Naive thymus-derived CD4-positive, alpha-beta T cell (primary cell): ENCODE results near the gene LKAAEAR1. TPM values are rescaled to one million over a fixed set of nuclear protein-coding genes. Genes with fewer than 3 reads are reported as not detected.

Source experiments
- ATAC-seq: fragments of 150-1000 bp; cut with Tn5 transposase; 2 replicates; pipeline ENCODE4 v1.10.0; 2021; ENCODE audit warnings: mild to moderate bottlenecking, moderate library complexity
- CTCF ChIA-PET: fragments of 350-600 bp; sonication (Branson Sonifier 250); formaldehyde crosslinking; loops from one replicate; lab custom pipeline; 2021; ENCODE audit warnings: antibody characterized with exemption; lab: Charles Lee
- POLR2A ChIA-PET: fragments of 350-600 bp; sonication (Branson Sonifier 250); formaldehyde crosslinking; loops from one replicate; lab custom pipeline; 2021; ENCODE audit warnings: antibody characterized with exemption, inconsistent platforms; lab: Charles Lee
- DNase-seq, 9 donors: peaks; one replicate each; pipeline versions ENCODE4 v3.0.0 to v3.0.0-alpha.2; 2020 to 2022; ENCODE audit warnings: mixed read lengths in 1 of 9
- H3K27ac ChIP-seq: one replicate; pipeline ENCODE4 v1.7.0; 2013; ENCODE audit warnings: mild to moderate bottlenecking, low read depth, low read length, moderate library complexity
- H3K27me3 ChIP-seq, 2 donors: one replicate each; pipeline ENCODE4 v1.7.0; 2013; ENCODE audit warnings: low read length in 2 of 2, mild to moderate bottlenecking in 2 of 2, moderate library complexity in 2 of 2; ENCODE audit not compliant: control insufficient read depth in 2 of 2, insufficient read depth in 2 of 2
- H3K36me3 ChIP-seq, 3 experiments: 1 replicate in 2 of 3; 2 replicates in 1 of 3; pipeline ENCODE4 v1.7.0; 2013; ENCODE audit warnings: low read length in 3 of 3, mild to moderate bottlenecking in 3 of 3, moderate library complexity in 1 of 3; ENCODE audit not compliant: insufficient read depth in 3 of 3, control insufficient read depth in 2 of 3
- H3K4me1 ChIP-seq, 2 donors: one replicate each; pipeline ENCODE4 v1.7.0; 2013; ENCODE audit warnings: low read length in 2 of 2, mild to moderate bottlenecking in 2 of 2, moderate library complexity in 1 of 2; ENCODE audit not compliant: control insufficient read depth in 2 of 2, insufficient read depth in 2 of 2
- H3K4me3 ChIP-seq: 2 replicates; pipeline ENCODE4 v1.7.0; 2013; ENCODE audit warnings: mild to moderate bottlenecking, low read length
- H3K9me3 ChIP-seq, 3 experiments: 1 replicate in 2 of 3; 2 replicates in 1 of 3; pipeline ENCODE4 v1.7.0; 2013; ENCODE audit warnings: low read length in 3 of 3; ENCODE audit not compliant: control insufficient read depth in 2 of 3
- H3K27ac Mint-ChIP-seq, 9 donors: one replicate each; pipeline ENCODE4 v1.8.0; 2020 to 2022; ENCODE audit warnings: mixed read lengths in 9 of 9, mild to moderate bottlenecking in 8 of 9, moderate library complexity in 5 of 9, inconsistent platforms in 2 of 9
- H3K27me3 Mint-ChIP-seq, 5 donors: one replicate each; pipeline ENCODE4 v1.8.0; 2021 to 2022; ENCODE audit warnings: mixed read lengths in 5 of 5, mild to moderate bottlenecking in 1 of 5
- H3K36me3 Mint-ChIP-seq, 5 donors: one replicate each; pipeline ENCODE4 v1.8.0; 2020 to 2022; ENCODE audit warnings: mixed read lengths in 5 of 5, mild to moderate bottlenecking in 3 of 5, inconsistent platforms in 1 of 5
- H3K4me1 Mint-ChIP-seq, 7 donors: one replicate each; pipeline ENCODE4 v1.8.0; 2020 to 2022; ENCODE audit warnings: mixed read lengths in 7 of 7, mild to moderate bottlenecking in 3 of 7, inconsistent platforms in 1 of 7
- H3K4me3 Mint-ChIP-seq, 10 donors: one replicate each; pipeline ENCODE4 v1.8.0; 2020 to 2022; ENCODE audit warnings: mild to moderate bottlenecking in 10 of 10, mixed read lengths in 10 of 10, moderate library complexity in 6 of 10, inconsistent platforms in 2 of 10
- H3K9me3 Mint-ChIP-seq, 11 donors: one replicate each; pipeline ENCODE4 v1.8.0; 2020 to 2022; ENCODE audit warnings: mixed read lengths in 11 of 11, mild to moderate bottlenecking in 4 of 11, inconsistent platforms in 1 of 11, moderate library complexity in 1 of 11
- intact Hi-C, 2 donors: fragments of 100-400 bp; cut with micrococcal nuclease; formaldehyde crosslinking; loops; one replicate each; pipeline ENCODE4 v1.15.1; 2023
- polyA plus RNA-seq, 2 donors: library from polyadenylated mRNA; unstranded; fragments of 300-500 nt; fragmentation: Illumina TruSeq; gene quantifications; one replicate each; pipeline ENCODE4 v1.2.3, GENCODE V29; 2021
- total RNA-seq, 6 experiments: library from RNA in 5 of 6; stranded (reverse) in 5 of 6; gene quantifications; 1 replicate in 5 of 6; 2 replicates in 1 of 6; pipeline ENCODE4 v1.2.3 and lab custom pipeline; 2021 to 2026

LKAAEAR1 gene
- total and polyA plus RNA-seq, 7 experiments from 2014 or later = 0.47 to 0.75 (median 0.59) TPM; not detected in 3

- Mint-ChIP-seq H3K4me1 (peaks cover 17 to 45% (median 33%) of the 10 kb centered on the region in 7 donors), H3K27ac (peak overlapping the region; percentile 46 to 91 (median 85)), H3K27me3 (peaks cover 0 to 11% (median 0%) of the 10 kb centered on the region in 5 donors), H3K36me3 (peaks cover 0 to 10% (median 0%) of the 10 kb centered on the region in 5 donors), H3K9me3 (peaks cover 0 to 3% (median 0%) of the 10 kb centered on the region in 11 donors), H3K4me3 (peak overlapping the region; percentile 81 to 98 (median 92))
- CTCF ChIA-PET = interaction anchor here (0.6 to 2.5 kb wide), 6 partner anchors 21 to 496 kb away, joined by 3 to 18 read pairs (median 4); no protein-coding TSS in a partner anchor
- Histone ChIP-seq H3K9me3 (no peaks in the 10 kb centered on the region), H3K4me1 (peaks cover 14 to 26% of the 10 kb centered on the region in 2 donors), H3K4me3 (peak overlapping the region; percentile 89), H3K36me3 (peaks cover 0 to 38% (median 0%) of the 10 kb centered on the region in 3 experiments), H3K27ac (peak overlapping the region; percentile 79), H3K27me3 (no peaks in the 10 kb centered on the region)
- POLR2A ChIA-PET = interaction anchor here (0.6 to 6.6 kb wide), 13 partner anchors 9 to 557 kb away, joined by 3 to 83 read pairs (median 4); partner anchors contain the start of genes PPDPF, SAMD10, TCEA2 and TPD52L2
- intact Hi-C loops = loop anchor here (1.0 to 5.0 kb wide), 6 partner anchors 12 to 541 kb away; partner anchors contain the start of genes TCEA2 (in 2 of the 2), PRPF6 (in 1 of the 2), PTK6 (in 1 of the 2) and UCKL1 (in 1 of the 2)
- ATAC-seq = peak; percentile 61
- peak in 8 of 9 donors; percentile 59 to 78 (median 72) for DNase-seq
These were observed 6.2 kb downstream of the LKAAEAR1 start for GRCh38 chr20:64077876-64078551.

GRCh38 chr20:64077541-64077875, 6.7 kb downstream of the LKAAEAR1 start:
- DNase-seq (no peak), ATAC-seq (peak; percentile 0)
- Mint-ChIP-seq H3K9me3 (peaks cover 0 to 3% (median 0%) of the 10 kb centered on the region in 11 donors), H3K36me3 (peaks cover 0 to 11% (median 0%) of the 10 kb centered on the region in 5 donors), H3K27ac (peak overlapping the region; percentile 46 to 91 (median 85)), H3K27me3 (peaks cover 0 to 8% (median 0%) of the 10 kb centered on the region in 5 donors), H3K4me1 (peaks cover 16 to 41% (median 28%) of the 10 kb centered on the region in 7 donors), H3K4me3 (peak overlapping the region; percentile 81 to 98 (median 92))
- ChIA-PET CTCF (interaction anchor here (0.6 to 2.5 kb wide), 5 partner anchors 20 to 496 kb away, joined by 3 to 18 read pairs (median 3); no protein-coding TSS in a partner anchor), POLR2A (interaction anchor here (0.6 to 6.6 kb wide), 13 partner anchors 9 to 557 kb away, joined by 3 to 83 read pairs (median 4); partner anchors contain the start of genes PPDPF, SAMD10, TCEA2 and TPD52L2)
- H3K27ac ChIP-seq = peak overlapping the region; percentile 79
- H3K36me3 ChIP-seq = peaks cover 0 to 43% (median 0%) of the 10 kb centered on the region in 3 experiments
- peak overlapping the region; percentile 89 for H3K4me3 ChIP-seq
- intact Hi-C loops = loop anchor here (1.0 to 5.0 kb wide), 5 partner anchors 11 to 540 kb away; partner anchors contain the start of genes PRPF6 (in 1 of the 2), PTK6 (in 1 of the 2), TCEA2 (in 1 of the 2) and UCKL1 (in 1 of the 2)
- no peaks in the 10 kb centered on the region for H3K27me3 ChIP-seq
- H3K4me1 ChIP-seq = peaks cover 12 to 22% of the 10 kb centered on the region in 2 donors
- H3K9me3 ChIP-seq = no peaks in the 10 kb centered on the region

GRCh38 chr20:64077094-64077493, 7.1 kb downstream of the LKAAEAR1 start:
- H3K9me3 ChIP-seq = no peaks in the 10 kb centered on the region
- H3K27ac ChIP-seq = peak overlapping the region; percentile 79
- CTCF ChIA-PET = interaction anchor here (0.8 to 2.5 kb wide), 3 partner anchors 20 to 38 kb away, joined by 3 to 18 read pairs (median 4); no protein-coding TSS in a partner anchor
- peak overlapping the region; percentile 89 for H3K4me3 ChIP-seq
- peaks cover 0 to 5% (median 0%) of the 10 kb centered on the region in 5 donors for H3K27me3 Mint-ChIP-seq
- peaks cover 12 to 18% of the 10 kb centered on the region in 2 donors for H3K4me1 ChIP-seq
- intact Hi-C loops = loop anchor here (1.0 to 5.0 kb wide), 5 partner anchors 11 to 540 kb away; partner anchors contain the start of genes PRPF6 (in 1 of the 2), PTK6 (in 1 of the 2), TCEA2 (in 1 of the 2) and UCKL1 (in 1 of the 2)
- H3K4me3 Mint-ChIP-seq = peak overlapping the region; percentile 81 to 98 (median 92)
- H3K4me1 Mint-ChIP-seq = peaks cover 12 to 41% (median 26%) of the 10 kb centered on the region in 7 donors
- no peak for DNase-seq
- ATAC-seq = peak; percentile 13
- peaks cover 0 to 3% (median 0%) of the 10 kb centered on the region in 11 donors for H3K9me3 Mint-ChIP-seq
- H3K36me3 Mint-ChIP-seq = peaks cover 0 to 12% (median 0%) of the 10 kb centered on the region in 5 donors
- no peaks in the 10 kb centered on the region for H3K27me3 ChIP-seq
- peaks cover 0 to 47% (median 0%) of the 10 kb centered on the region in 3 experiments for H3K36me3 ChIP-seq
- H3K27ac Mint-ChIP-seq = peak overlapping the region in 8 of 9 donors; percentile 45 to 91 (median 81)
- POLR2A ChIA-PET = interaction anchor here (1.2 to 6.6 kb wide), 4 partner anchors 13 to 43 kb away, joined by 3 to 83 read pairs (median 4); partner anchors contain the start of gene TCEA2

- peak overlapping the region; percentile 89 for H3K4me3 ChIP-seq
- ChIA-PET POLR2A (interaction anchor here (0.6 to 6.6 kb wide), 4 partner anchors 12 to 43 kb away, joined by 3 to 83 read pairs (median 4); partner anchors contain the start of gene TCEA2), CTCF (interaction anchor here (0.9 kb wide), 1 partner anchor 37 kb away, joined by 4 read pairs; no protein-coding TSS in a partner anchor)
- intact Hi-C loops = loop anchor here in 1 of 2 donors (5.0 kb wide), 1 partner anchor 539 kb away; the partner anchor contains the start of gene PTK6
- H3K4me3 Mint-ChIP-seq = peak overlapping the region in 7 of 10 donors; percentile 20 to 96 (median 81)
- H3K9me3 ChIP-seq = no peaks in the 10 kb centered on the region
- H3K27ac ChIP-seq = peak overlapping the region; percentile 79
- H3K36me3 Mint-ChIP-seq = peaks cover 0 to 12% (median 0%) of the 10 kb centered on the region in 5 donors
- H3K9me3 Mint-ChIP-seq = no peaks in the 10 kb centered on the region
- H3K4me1 ChIP-seq = peaks cover 12% of the 10 kb centered on the region in 2 donors
- H3K4me1 Mint-ChIP-seq = peaks cover 6 to 36% (median 20%) of the 10 kb centered on the region in 7 donors
- no peaks in the 10 kb centered on the region for H3K27me3 Mint-ChIP-seq
- peaks cover 0 to 50% (median 0%) of the 10 kb centered on the region in 3 experiments for H3K36me3 ChIP-seq
- no peaks in the 10 kb centered on the region for H3K27me3 ChIP-seq
- ATAC-seq (no peak), DNase-seq (no peak)
- H3K27ac Mint-ChIP-seq = peak overlapping the region in 6 of 9 donors; percentile 38 to 86 (median 67)
These were observed 7.9 kb downstream of the LKAAEAR1 start for GRCh38 chr20:64076061-64076997.

GRCh38 chr20:64075556-64075955, 8.6 kb downstream of the LKAAEAR1 start:
- ATAC-seq (no peak), DNase-seq (no peak)
- ChIA-PET CTCF (no interaction called here), POLR2A (interaction anchor here (0.8 to 6.6 kb wide), 2 partner anchors 12 to 45 kb away, joined by 3 to 83 read pairs; partner anchors contain the start of gene TCEA2)
- H3K27ac ChIP-seq = peak overlapping the region; percentile 12
- peaks cover 12% of the 10 kb centered on the region in 2 donors for H3K4me1 ChIP-seq
- no peaks in the 10 kb centered on the region for H3K9me3 ChIP-seq
- intact Hi-C loops = loop anchor here in 1 of 2 donors (5.0 kb wide), 1 partner anchor 538 kb away; the partner anchor contains the start of gene PTK6
- Mint-ChIP-seq H3K36me3 (peaks cover 0 to 12% (median 0%) of the 10 kb centered on the region in 5 donors), H3K9me3 (no peaks in the 10 kb centered on the region), H3K4me3 (peak overlapping the region in 2 of 10 donors; percentile 29 to 94), H3K4me1 (peaks cover 2 to 31% (median 17%) of the 10 kb centered on the region in 7 donors), H3K27ac (peak overlapping the region in 3 of 9 donors; percentile 20 to 52 (median 49)), H3K27me3 (no peaks in the 10 kb centered on the region)
- H3K4me3 ChIP-seq = no peak overlapping the region
- no peaks in the 10 kb centered on the region for H3K27me3 ChIP-seq
- H3K36me3 ChIP-seq = peaks cover 0 to 50% (median 0%) of the 10 kb centered on the region in 3 experiments
